ENCODE data around the gene ERF.

ERF gene

DNA sequence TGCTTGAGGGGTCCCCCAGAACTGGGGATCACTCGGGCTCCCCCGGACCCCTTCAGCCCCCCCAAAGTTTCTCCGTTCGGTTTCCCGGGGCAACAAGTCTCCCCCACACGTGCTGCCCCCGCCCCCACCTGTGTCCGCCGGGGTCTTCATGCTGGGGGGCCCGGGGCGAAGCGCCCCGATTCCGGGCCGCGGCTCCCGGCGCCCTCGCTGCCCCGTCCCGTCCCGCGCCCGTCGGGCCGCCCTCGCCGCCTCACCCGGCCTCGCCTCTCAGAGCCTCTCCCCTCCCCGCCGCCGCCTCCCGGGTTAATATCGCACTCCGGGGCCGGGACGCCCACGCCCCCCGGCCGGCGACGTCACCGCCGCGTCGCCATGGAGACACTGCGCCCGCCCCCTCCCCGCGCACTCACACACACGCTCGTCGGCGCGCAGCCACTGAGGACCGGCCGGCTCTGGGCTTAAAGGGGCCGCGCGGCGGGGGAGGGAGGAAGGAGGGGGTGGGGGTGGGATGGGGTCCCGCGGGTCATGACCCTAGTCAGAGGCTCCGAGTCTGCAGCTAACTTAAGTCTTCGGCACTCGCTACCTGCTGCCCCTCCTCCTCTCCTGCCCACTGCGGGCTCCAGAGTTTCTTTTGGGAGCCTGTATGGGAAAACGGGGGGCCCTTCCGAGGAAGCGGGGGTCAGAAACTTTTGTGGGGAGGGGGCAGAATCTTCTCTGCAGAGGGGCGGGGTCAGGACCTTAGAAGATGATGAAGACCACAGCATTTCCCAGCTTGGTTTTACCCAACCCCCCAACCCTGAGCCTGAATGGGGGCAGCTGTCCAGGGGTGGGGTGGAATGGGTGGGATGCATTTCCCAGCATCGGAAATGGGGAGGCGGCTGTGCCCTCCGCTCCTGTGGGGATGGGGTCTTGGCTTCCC lies at the start of gene ERF:
ERF (minus strand) TSS at position 279 of the 916 bp plus-strand sequence; CDS start at position 150, 129 bp downstream.
- peak; percentile 88 for DNase-seq

DNA sequence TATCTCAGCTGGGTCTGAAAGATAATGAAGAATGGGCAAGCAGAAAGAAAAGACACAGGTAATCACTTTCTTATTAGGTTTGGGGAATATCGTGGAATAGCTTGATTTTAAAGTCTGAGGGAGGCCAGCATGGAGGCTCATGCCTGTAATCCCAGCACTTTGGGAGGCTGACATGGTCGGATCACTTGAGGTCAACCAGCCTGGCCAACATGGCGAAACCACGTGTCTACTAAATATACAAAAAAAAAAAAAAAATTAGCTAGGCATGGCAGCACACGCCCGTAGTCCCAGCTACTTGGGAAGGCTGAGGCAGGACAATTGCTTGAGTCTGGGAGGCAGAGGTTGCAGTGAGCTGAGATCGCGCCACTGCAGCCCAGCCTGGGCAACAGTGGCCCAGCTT lies 48.9 kb upstream of the ERF start:
- DNase-seq = no peak

DNA sequence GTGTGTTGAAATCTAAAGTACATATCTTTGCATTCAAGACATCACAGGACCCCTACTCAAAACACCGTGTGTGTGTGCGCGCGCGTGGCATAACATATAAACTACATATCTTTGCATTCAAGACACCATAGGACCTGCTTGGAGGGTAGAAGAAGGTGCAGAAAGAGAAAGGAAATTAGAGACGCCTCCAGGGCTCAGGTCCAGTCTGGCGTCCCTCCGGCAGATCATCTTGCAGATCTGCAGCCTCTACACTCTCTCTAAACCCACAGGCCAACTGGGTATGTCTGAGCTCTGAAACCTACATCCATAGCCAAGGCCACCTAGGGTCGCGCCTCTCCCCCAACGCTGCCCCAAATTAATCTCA lies 48.2 kb upstream of the ERF start:
- DNase-seq = no peak

DNA sequence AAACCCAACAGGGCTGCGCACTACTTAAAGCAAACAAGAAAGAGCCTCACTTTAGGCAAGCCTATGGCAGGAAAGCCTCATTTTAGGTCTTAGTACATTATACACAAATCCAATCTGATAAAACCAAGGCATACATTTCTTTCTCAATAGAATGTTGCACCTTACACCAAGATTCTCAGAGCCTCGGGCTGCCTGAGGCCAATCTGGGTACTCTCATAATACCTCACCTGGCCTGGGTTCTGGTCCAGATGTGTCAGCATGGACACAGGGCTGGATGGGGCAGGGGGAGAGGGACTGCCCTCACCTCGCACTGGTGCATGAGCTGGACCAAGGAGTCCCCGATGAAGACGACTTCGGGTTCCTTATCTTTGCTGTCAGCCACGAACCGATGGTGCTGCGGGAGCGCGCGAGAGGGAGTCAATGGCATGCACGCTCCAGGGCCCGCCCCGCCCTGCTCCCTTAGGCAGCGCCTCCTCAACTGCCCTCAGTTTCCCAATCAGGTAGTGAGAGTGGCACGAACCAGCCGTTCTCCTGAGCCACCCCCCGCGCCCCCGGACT lies 46.8 kb upstream of the ERF start, which contains the start of gene PRR19:
PRR19 (plus strand) TSS at position 487 of the 558 bp plus-strand sequence. CDS start 7,453 bp downstream, outside the sequence.
- DNase-seq = peak; percentile 84

DNA sequence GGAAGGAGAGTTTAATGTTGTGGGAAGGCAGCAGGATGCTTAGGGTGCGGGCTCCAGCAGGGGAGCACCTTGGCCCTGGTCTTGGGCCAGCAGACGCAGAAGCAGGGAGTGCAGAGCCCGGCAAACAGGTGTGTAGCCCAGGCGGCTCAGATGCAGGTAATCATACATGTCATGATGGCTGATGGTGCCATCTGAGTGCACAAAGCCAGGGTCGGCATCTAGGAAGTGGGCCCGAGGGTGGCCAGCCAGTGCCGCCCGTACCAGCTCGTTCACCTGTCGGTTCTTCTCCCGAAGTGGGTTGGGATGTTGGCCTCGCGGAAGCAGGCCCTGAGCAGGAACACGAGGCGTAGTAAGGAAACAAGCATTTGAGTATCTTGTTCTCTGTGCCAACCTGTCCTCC lies 42.1 kb upstream of the ERF start:
- DNase-seq = no peak

DNA sequence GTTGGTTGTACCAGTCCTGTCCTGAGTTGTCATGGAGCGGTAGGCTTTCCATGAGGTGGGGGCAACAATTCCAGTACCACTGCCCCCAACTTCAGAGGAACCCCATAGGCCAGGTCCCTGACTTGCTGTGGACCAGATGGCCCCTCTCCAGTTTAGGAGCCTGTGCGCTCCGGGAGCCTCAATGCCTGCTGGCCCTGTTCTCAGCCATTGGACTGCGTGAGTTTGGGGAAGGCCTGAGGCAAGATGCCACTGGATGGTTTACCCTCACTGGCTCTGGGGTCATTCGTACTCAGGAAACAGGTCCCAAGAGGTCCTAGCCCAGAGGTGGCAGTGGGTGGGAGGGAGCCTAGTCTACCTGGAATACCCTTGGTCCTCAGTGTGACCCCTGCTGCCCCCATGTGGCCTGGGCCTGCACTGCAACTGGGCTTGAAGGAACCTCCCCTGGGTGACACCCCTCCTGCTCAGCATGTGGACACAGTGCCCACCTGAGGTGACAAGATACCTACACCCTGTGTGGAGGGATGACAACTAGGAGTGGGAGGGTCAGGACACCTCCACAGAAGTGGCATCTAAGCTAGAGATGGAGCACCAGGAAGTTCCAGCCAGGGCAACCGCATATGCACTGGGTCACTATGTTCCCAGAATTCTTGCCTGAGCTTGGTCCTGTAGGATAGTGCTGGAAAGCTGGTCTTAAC lies 41.0 kb upstream of the ERF start:
- DNase-seq = peak; percentile 80

DNA sequence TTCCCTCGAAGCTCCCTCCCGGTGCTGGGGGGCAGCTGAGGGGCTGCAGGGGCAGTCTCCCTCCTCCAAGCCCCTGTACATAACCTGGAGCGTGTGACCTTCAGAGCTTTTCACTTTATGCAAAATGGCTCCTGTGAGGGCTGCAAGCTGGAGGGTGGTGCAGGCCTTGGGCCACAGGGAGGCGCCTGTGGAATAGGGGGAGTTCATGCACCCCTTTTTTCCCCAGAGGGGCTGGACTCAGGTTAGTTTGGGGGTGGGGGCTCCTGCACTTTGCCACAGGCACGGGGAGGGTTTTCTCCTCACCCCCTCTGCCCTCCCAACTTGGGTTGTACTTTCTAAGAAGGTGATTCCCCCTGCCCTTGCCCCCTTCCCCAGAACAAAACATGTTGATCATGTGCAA lies 40.4 kb upstream of the ERF start:
- no peak for DNase-seq

DNA sequence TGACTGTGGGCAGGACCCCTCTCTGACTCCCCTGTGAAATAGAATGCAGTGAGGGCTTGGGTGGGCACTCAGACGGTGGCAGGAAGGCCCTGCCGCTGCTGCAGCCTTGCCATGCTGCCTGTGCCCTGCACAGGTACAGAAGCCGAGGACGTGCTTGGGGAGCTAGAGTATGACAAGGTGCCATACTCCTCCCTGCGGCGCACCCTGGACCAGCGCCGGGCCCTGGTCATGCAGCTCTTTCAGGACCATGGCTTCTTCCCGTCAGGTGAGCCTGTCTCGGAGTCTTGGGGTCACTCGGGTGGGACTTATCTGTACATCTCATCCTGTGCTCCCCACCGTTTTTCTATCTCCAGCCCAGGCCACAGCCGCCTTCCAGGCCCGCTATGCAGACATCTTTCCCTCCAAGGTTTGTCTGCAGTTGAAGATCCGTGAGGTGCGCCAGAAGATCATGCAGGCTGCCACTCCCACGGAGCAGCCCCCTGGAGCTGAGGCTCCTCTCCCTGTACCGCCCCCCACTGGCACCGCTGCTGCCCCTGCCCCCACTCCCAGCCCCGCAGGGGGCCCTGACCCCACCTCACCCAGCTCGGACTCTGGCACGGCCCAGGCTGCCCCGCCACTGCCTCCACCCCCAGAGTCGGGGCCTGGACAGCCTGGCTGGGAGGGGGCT lies 39.7 kb upstream of the ERF start:
- no peak for DNase-seq

DNA sequence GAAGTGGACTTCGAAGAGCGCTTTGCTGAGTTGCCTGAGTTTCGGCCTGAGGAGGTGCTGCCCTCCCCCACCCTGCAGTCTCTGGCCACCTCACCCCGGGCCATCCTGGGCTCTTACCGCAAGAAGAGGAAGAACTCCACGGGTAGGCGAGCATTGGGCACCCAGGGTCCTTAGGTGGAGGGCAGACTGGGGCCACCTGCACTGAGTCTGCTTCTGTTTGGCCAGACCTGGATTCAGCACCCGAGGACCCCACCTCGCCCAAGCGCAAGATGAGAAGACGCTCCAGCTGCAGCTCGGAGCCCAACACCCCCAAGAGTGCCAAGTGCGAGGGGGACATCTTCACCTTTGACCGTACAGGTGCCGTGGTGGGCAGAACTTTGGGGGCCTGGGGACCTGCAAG lies 39.0 kb upstream of the ERF start:
- DNase-seq = no peak

DNA sequence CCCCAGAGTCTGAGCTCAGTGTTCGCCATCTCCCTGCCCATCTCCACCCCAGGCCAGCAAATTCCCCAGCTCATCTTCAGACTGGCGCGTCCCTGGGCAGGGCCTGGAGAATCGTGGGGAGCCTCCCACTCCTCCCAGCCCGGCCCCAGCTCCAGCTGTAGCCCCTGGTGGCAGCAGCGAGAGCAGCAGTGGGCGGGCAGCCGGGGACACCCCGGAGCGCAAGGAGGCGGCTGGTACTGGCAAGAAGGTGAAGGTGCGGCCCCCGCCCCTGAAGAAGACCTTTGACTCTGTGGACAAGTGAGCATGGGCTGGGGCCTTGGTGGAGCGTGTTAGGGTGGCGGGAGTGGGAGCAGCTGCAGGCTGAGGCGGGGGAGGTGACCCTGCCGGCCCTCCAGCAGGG lies 38.6 kb upstream of the ERF start:
- DNase-seq = no peak

DNA sequence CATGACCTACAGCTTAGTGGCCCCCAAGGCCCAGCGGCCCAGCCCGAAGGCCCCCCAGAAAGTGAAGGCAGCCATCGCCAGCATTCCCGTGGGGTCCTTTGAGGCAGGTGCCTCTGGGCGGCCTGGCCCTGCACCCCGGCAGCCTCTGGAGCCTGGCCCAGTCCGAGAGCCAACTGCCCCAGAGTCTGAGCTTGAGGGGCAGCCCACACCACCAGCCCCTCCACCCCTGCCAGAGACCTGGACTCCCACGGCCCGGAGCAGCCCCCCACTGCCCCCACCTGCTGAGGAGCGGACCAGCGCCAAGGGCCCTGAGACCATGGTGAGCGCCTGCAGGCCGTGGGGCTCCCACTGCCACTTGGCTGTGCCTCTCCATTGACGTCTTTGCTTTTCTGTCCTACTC lies 38.0 kb upstream of the ERF start:
- no peak for DNase-seq

DNA sequence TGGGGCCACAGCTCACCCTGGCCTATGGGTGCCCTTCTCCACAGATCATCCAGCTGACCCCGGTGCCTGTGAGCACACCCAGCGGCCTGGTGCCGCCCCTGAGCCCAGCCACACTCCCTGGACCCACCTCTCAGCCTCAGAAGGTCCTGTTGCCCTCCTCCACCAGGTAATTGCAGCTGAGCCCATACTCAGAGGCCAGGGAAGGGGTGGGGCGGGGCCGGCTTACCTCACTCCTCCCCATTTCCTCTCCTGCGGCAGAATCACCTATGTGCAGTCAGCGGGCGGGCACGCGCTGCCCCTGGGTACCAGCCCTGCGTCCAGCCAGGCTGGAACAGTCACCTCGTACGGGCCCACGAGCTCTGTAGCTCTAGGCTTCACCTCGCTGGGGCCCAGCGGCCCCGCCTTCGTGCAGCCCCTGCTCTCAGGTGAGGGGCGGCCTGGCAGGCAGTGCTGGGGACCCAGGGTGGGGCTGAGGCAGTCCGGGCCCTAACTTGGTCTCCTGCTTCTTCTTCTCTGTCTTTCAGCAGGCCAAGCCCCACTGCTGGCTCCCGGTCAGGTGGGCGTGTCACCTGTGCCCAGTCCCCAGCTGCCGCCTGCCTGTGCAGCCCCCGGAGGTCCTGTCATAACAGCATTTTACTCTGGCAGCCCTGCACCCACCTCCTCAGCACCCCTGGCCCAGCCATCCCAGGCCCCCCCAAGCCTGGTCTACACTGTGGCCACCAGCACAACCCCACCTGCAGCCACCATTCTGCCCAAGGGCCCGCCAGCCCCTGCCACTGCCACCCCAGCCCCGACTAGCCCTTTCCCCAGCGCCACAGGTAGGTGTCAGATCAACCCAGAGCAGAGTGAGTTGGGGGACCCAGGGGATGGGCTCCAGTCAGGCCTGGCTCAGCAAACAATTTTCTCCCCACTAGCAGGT lies 37.4 kb upstream of the ERF start:
- DNase-seq = no peak

DNA sequence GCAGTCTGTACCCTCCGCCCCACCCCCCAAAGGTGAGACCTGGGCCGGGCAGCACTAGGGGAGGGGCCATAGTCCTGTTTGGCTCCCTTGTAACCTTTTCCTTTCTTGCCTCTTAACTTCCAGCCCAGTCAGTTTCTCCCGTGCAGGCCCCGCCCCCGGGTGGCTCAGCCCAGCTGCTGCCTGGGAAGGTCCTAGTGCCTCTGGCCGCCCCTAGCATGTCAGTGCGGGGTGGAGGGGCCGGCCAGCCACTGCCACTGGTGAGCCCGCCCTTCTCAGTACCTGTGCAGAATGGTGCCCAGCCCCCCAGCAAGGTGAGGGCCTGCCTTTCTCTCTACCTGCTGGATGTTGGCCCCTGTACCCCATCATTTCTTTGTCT lies 36.5 kb upstream of the ERF start:
- DNase-seq = no peak

DNA sequence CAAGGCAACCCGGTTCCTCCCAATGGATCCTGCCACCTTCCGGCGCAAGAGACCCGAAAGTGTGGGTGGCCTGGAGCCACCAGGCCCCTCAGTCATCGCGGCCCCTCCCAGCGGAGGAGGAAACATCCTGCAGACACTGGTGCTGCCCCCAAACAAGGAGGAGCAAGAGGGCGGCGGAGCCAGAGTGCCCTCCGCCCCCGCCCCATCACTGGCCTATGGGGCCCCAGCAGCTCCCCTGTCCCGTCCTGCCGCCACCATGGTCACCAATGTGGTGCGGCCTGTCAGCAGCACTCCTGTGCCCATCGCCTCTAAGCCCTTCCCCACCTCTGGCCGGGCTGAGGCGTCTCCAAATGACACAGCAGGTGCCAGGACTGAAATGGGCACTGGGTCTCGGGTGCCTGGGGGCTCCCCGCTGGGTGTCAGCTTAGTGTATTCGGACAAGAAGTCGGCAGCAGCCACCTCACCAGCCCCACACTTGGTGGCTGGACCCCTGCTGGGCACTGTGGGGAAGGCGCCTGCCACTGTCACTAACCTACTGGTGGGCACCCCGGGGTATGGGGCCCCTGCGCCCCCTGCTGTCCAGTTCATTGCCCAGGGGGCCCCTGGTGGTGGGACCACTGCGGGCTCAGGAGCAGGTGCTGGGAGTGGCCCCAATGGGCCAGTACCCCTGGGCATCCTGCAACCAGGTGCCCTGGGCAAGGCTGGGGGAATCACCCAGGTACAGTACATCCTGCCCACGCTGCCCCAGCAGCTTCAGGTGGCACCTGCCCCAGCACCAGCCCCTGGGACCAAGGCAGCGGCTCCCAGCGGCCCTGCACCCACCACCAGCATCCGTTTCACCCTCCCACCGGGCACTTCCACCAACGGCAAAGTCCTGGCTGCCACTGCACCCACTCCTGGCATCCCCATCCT lies 35.9 kb upstream of the ERF start:
- peak; percentile 72 for DNase-seq

DNA sequence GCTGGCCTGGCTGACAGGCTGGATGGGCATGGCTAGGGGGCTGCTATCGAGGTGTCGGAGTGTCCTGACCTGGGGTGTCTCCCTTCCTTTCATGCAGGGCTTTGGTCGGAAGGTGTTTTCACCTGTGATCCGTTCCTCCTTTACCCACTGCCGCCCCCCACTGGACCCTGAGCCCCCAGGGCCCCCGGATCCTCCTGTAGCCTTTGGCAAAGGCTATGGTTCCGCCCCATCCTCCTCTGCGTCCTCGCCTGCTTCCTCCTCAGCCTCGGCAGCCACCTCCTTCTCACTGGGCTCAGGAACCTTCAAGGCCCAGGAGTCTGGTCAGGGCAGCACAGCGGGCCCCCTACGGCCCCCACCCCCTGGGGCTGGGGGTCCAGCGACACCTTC lies 35.2 kb upstream of the ERF start:
- DNase-seq = no peak

DNA sequence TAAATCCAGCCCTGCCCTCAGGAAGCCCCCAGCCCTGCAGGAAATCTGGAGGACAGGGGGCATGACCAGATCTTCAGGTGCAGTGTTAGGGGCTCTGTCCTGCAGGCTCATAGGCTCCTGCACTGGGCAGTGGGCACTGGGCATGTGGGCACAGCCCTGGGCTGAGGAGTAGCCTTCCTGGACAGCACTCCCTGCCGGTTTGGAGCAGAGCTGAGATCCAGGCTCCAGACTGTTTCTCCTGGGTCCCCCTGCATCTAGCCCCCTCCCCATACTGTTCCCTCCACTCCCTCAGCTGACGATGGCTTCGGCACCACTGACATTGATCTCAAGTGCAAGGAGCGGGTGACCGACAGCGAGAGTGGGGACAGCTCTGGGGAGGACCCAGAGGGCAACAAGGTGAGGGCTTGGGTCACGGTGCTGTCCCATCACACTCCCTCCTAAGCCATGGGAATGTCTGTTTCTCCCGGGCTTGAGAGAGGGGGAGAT lies 34.7 kb upstream of the ERF start:
- no peak for DNase-seq

DNA sequence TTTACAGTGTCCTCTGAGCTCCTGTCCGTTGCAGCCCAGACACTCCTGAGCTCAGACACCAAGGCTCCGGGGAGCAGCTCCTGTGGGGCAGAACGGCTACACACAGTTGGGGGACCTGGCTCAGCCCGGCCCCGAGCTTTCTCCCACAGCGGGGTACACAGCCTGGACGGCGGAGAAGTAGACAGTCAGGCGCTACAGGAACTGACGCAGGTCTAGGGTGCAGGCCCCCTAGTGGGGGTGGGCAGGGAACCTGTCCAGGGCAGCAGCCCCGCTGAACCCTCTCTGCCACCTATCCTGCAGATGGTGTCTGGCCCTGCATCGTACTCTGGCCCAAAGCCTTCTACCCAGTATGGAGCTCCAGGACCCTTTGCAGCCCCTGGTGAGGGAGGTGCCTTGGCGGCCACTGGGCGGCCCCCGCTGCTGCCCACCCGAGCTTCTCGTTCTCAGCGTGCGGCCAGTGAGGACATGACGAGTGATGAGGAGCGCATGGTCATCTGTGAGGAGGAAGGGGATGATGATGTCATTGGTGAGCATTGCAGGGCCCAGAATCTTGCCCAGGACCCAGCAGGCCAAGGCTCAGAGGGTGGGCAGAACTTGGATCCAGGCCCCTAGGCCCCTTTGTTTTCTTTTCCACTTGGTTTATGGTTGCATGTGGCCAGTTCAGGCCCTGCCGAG lies 34.1 kb upstream of the ERF start:
- no peak for DNase-seq

DNA sequence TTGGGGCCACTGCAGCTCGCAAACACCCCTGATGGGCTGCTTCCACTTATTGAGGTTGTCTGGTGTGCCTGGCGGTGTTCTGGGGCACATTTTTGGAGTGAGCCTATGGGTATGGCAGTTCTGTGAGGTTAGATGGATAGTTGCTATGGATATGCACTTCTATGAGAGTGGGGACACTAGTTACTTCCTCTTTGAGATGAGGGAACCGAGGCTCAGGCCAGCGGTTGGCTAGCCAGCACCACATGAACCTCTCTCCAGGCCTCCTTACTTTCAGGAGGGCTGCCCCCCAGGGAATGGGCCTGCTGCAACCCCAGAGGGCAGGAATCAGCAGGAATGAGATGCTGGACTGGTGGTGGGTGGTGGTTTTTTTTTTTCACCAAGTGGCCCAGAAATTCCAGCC lies 33.5 kb upstream of the ERF start:
- peak; percentile 19 for DNase-seq

DNA sequence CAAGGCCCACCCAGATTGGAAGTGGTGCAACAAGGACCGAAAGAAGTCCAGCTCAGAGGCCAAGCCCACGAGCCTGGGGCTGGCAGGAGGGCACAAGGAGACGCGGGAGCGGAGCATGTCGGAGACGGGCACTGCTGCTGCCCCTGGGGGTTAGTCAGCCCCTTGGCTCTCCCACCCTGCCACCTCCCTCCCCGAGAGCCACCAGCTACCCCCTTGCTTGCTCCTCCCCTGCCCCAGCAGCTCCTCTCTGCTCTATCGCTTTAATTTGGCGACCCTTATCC lies 32.8 kb upstream of the ERF start:
- DNase-seq = no peak

DNA sequence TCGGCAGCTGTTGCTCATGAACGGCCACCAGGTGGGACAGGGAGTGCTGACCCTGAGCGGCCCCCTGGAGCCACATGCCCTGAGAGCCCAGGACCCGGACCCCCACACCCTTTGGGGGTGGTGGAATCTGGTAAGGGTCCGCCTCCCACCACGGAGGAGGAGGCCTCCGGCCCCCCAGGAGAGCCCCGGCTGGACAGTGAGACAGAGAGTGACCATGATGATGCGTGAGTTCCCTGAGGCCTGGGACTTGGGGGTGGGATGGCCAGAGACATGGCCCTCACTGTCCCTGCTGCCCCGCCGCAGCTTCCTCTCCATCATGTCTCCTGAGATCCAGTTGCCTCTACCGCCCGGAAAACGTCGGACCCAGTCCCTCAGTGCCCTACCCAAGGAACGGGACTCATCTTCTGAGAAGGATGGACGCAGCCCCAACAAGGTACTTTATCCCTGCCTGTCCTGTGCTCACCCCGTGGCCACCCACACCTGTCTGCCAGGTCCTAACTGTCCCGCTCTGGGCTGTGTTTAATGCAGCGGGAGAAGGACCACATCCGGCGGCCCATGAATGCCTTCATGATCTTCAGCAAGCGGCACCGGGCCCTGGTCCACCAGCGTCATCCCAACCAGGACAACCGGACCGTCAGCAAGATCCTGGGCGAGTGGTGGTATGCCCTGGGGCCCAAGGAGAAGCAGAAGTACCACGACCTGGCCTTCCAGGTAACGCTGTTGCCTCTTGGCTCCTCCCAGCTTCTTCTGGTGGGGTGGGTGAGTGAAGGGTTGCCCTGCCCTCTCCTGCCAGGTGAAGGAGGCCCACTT lies 32.3 kb upstream of the ERF start:
- DNase-seq = no peak
